ENCODE data around the gene KLHL29.

GRCh38 chr2:23619941-23620340, 235.0 kb downstream of the KLHL29 start:
- TF ChIP-seq POLR2A (IDR thresholded peaks at IDR 0.05; ENCODE audit: low read depth, low read length): no peak
- no peak for TF ChIP-seq TAF1 (IDR thresholded peaks at IDR 0.05; ENCODE audit: borderline replicate concordance, low read depth, low read length)
